HepG2 (cell line): Measurements from ENCODE around the gene MBOAT7. TPM values are rescaled to one million over a fixed set of nuclear protein-coding genes. Genes with fewer than 3 reads are reported as not detected.

Source experiments
- CC2D1A ChIP-seq: sonication (generic); formaldehyde crosslinking; IDR thresholded peaks from 2 replicates; pipeline ENCODE4 v1.8.1; 2023; ENCODE audit warnings: mild to moderate bottlenecking, missing genetic modification reagents
- CENPT ChIP-seq: sonication (generic); formaldehyde crosslinking; IDR thresholded peaks from 2 replicates; pipeline ENCODE4 v1.8.0; 2022; ENCODE audit warnings: low read depth, mild to moderate bottlenecking, moderate library complexity, missing genetic modification reagents
- MED13 ChIP-seq: sonication (generic); formaldehyde crosslinking; IDR thresholded peaks from 2 replicates; pipeline ENCODE4 v1.5.0; 2020; ENCODE audit warnings: missing genetic modification reagents
- MYC ChIP-seq: sonication (generic); formaldehyde crosslinking; IDR thresholded peaks from 2 replicates; pipeline ENCODE4 v1.9.0; 2021; ENCODE audit warnings: missing genetic modification reagents, borderline replicate concordance
- PHF8 ChIP-seq: sonication (generic); formaldehyde crosslinking; IDR thresholded peaks from 2 replicates; pipeline ENCODE4 v1.5.0; 2020; ENCODE audit warnings: missing genetic modification reagents
- RBAK ChIP-seq: sonication (generic); formaldehyde crosslinking; IDR thresholded peaks from 2 replicates; pipeline ENCODE4 v1.5.1; 2020; ENCODE audit warnings: mild to moderate bottlenecking, missing genetic modification reagents
- SATB2 ChIP-seq: sonication (generic); formaldehyde crosslinking; IDR thresholded peaks from 2 replicates; pipeline ENCODE4 v1.5.0; 2020; ENCODE audit warnings: missing genetic modification reagents
- TP53 ChIP-seq: sonication (generic); formaldehyde crosslinking; conservative IDR thresholded peaks from 2 replicates; pipeline ENCODE4 v1.4.0; 2020; ENCODE audit warnings: missing genetic modification reagents
- ZFP62 ChIP-seq: sonication (generic); formaldehyde crosslinking; IDR thresholded peaks from 2 replicates; pipeline ENCODE4 v1.4.0; 2020; ENCODE audit warnings: missing genetic modification reagents
- ZKSCAN1 ChIP-seq: fragments of 150-350 bp; IDR thresholded peaks from 2 replicates; pipeline ENCODE4 v1.6.1; 2014; ENCODE audit warnings: low read length
- ZNF10 ChIP-seq: sonication (generic); formaldehyde crosslinking; IDR thresholded peaks from 2 replicates; pipeline ENCODE4 v1.4.0; 2020; ENCODE audit warnings: mild to moderate bottlenecking, low read depth, missing genetic modification reagents, borderline replicate concordance
- ZNF317 ChIP-seq: sonication (generic); formaldehyde crosslinking; IDR thresholded peaks from 2 replicates; pipeline ENCODE4 v1.5.0; 2020; ENCODE audit warnings: mild to moderate bottlenecking, missing genetic modification reagents
- ZNF329 ChIP-seq: sonication (generic); formaldehyde crosslinking; IDR thresholded peaks from 2 replicates; pipeline ENCODE4 v1.9.0; 2021; ENCODE audit warnings: low read depth, mild to moderate bottlenecking, missing genetic modification reagents
- ZNF337 ChIP-seq: sonication (generic); formaldehyde crosslinking; IDR thresholded peaks from 2 replicates; pipeline ENCODE4 v1.5.1; 2020; ENCODE audit warnings: missing genetic modification reagents, low read depth, mild to moderate bottlenecking, borderline replicate concordance
- ZNF589 ChIP-seq: sonication (generic); formaldehyde crosslinking; conservative IDR thresholded peaks from 2 replicates; pipeline ENCODE4 v1.8.0; 2022; ENCODE audit warnings: mild to moderate bottlenecking, moderate library complexity, missing genetic modification reagents
- ZNF644 ChIP-seq: IDR thresholded peaks from 2 replicates; pipeline ENCODE4 v1.6.1; 2016; ENCODE audit warnings: low read depth
- polyA plus RNA-seq, 8 experiments: library from polyadenylated mRNA; depleted of rRNA in 3 of 8; stranded (reverse) in 7 of 8; unstranded in 1 of 8; fragments of >200 nt; fragmentation: Illumina TruSeq in 4 of 8; extraction: Trizol in 4 of 8; gene quantifications; 2 replicates each; pipeline versions ENCODE4 v1.2.1 to v1.2.3, GENCODE V29; 2011 to 2016; ENCODE audit warnings: low read depth in 4 of 8, missing spikeins in 1 of 8, mixed read lengths in 1 of 8; ENCODE audit not compliant: insufficient read depth in 1 of 8
- total RNA-seq, 5 experiments: library from RNA; depleted of rRNA; stranded (reverse); fragments of >200 nt; fragmentation: Illumina TruSeq; extraction: Trizol; gene quantifications; 2 replicates each; pipeline ENCODE4 v1.2.3, GENCODE V29; 2016; ENCODE audit warnings: low read depth in 1 of 5
- TF ChIP-seq, protein P1 (sequence below): sonication (generic); formaldehyde crosslinking; IDR thresholded peaks from 2 replicates; pipeline ENCODE4 v1.4.0; 2020; ENCODE audit warnings: missing genetic modification reagents
- TF ChIP-seq, protein P2 (sequence below): sonication (generic); formaldehyde crosslinking; conservative IDR thresholded peaks from 2 replicates; pipeline ENCODE4 v1.4.0; 2020; ENCODE audit warnings: missing genetic modification reagents
- TF ChIP-seq, protein P3 (sequence below): IDR thresholded peaks from 2 replicates; pipeline ENCODE4 v1.6.1; 2012; ENCODE audit warnings: inconsistent platforms
- TF ChIP-seq, protein P4 (sequence below): sonication (generic); formaldehyde crosslinking; IDR thresholded peaks from 2 replicates; pipeline ENCODE4 v1.5.0; 2020; ENCODE audit warnings: missing genetic modification reagents
- TF ChIP-seq, protein P5 (sequence below): sonication (generic); formaldehyde crosslinking; IDR thresholded peaks from 2 replicates; pipeline ENCODE4 v1.5.1; 2020; ENCODE audit warnings: mild to moderate bottlenecking, moderate library complexity, missing genetic modification reagents
- TF ChIP-seq, protein P6 (sequence below): sonication (generic); formaldehyde crosslinking; IDR thresholded peaks from 2 replicates; pipeline ENCODE4 v1.5.1; 2020; ENCODE audit warnings: mild to moderate bottlenecking, missing genetic modification reagents

The MBOAT7 gene
- total and polyA plus RNA-seq, 2 of the 13 experiments (the other 11 are each of a cell fraction or from before 2014, with no cell fraction given), result 22.2 to 25.5 TPM

DNA sequence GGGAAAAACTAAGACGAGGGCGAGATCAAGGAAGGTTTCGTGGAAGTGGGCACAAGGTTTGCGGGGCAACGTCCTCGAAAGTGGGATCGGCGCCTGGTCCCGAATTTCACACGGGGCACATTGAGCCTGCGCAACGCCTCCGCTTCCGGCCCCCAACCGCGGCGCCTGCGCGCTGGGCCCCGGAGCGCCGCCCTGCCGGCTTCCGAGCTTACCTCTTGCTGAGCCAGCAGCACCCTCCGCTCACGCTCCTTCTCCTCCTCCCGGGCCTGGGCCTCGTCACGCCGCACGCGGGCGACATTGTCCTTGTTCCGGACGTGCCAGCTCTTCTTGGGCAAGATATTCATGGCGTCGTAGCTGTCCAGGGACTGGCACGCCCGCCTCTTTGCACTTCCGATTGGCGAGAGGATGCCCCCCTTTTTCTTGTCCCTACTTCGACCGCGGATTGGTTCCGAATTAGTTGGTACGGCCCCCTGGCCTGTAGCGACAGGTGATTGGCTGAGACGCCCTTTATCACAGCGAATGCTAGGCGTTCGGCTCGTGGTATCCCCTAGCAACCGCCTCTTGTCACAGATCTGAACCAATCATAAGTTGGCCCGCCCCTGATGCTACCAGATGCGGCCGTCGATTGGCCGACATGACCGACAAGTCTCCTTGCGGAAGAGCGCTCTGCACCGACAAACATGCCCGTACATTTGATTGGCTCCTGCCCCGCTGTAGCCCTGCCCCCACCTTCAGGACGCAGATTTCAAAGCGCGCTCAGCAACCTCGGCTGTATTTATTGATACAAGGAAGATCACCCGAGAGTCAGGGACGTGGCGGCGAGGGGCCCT lies 29.8 kb downstream of the MBOAT7 start, which contains the start of gene LENG1 (continued):
- TF ChIP-seq, protein P1, sequence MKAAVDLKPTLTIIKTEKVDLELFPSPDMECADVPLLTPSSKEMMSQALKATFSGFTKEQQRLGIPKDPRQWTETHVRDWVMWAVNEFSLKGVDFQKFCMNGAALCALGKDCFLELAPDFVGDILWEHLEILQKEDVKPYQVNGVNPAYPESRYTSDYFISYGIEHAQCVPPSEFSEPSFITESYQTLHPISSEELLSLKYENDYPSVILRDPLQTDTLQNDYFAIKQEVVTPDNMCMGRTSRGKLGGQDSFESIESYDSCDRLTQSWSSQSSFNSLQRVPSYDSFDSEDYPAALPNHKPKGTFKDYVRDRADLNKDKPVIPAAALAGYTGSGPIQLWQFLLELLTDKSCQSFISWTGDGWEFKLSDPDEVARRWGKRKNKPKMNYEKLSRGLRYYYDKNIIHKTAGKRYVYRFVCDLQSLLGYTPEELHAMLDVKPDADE, result no peak
- TF ChIP-seq ZNF589 (CRISPR knock-in tag) (no peak), CENPT (CRISPR knock-in tag) (no peak), CC2D1A (CRISPR knock-in tag) (no peak), ZNF337 (no peak), SATB2 (CRISPR knock-in tag) (no peak), MED13 (CRISPR knock-in tag) (no peak), ZFP62 (CRISPR knock-in tag) (no peak), PHF8 (CRISPR knock-in tag) (peak; percentile 84), ZNF644 (CRISPR knock-in tag) (no peak), ZKSCAN1 (no peak), ZNF317 (peak; percentile 23; the same call in 1 of the 2 replicates), ZNF329 (no peak), TP53 (CRISPR knock-in tag) (no peak), ZNF10 (CRISPR knock-in tag) (no peak), MYC (CRISPR knock-in tag) (peak; percentile 71; the same call in 1 of the 2 replicates), RBAK (no peak)
- TF ChIP-seq, protein P2, sequence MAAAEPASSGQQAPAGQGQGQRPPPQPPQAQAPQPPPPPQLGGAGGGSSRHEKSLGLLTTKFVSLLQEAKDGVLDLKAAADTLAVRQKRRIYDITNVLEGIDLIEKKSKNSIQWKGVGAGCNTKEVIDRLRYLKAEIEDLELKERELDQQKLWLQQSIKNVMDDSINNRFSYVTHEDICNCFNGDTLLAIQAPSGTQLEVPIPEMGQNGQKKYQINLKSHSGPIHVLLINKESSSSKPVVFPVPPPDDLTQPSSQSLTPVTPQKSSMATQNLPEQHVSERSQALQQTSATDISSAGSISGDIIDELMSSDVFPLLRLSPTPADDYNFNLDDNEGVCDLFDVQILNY, result peak; percentile 89; the same call in 1 of the 2 replicates
- TF ChIP-seq, protein P3, sequence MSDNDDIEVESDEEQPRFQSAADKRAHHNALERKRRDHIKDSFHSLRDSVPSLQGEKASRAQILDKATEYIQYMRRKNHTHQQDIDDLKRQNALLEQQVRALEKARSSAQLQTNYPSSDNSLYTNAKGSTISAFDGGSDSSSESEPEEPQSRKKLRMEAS, result peak; percentile 81
- TF ChIP-seq, protein P4, sequence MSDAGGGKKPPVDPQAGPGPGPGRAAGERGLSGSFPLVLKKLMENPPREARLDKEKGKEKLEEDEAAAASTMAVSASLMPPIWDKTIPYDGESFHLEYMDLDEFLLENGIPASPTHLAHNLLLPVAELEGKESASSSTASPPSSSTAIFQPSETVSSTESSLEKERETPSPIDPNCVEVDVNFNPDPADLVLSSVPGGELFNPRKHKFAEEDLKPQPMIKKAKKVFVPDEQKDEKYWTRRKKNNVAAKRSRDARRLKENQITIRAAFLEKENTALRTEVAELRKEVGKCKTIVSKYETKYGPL (CRISPR knock-in tag), result no peak
- TF ChIP-seq, protein P5, sequence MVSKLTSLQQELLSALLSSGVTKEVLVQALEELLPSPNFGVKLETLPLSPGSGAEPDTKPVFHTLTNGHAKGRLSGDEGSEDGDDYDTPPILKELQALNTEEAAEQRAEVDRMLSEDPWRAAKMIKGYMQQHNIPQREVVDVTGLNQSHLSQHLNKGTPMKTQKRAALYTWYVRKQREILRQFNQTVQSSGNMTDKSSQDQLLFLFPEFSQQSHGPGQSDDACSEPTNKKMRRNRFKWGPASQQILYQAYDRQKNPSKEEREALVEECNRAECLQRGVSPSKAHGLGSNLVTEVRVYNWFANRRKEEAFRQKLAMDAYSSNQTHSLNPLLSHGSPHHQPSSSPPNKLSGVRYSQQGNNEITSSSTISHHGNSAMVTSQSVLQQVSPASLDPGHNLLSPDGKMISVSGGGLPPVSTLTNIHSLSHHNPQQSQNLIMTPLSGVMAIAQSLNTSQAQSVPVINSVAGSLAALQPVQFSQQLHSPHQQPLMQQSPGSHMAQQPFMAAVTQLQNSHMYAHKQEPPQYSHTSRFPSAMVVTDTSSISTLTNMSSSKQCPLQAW (CRISPR knock-in tag), result peak; percentile 42; the same call in 1 of the 2 replicates
- TF ChIP-seq, protein P6, sequence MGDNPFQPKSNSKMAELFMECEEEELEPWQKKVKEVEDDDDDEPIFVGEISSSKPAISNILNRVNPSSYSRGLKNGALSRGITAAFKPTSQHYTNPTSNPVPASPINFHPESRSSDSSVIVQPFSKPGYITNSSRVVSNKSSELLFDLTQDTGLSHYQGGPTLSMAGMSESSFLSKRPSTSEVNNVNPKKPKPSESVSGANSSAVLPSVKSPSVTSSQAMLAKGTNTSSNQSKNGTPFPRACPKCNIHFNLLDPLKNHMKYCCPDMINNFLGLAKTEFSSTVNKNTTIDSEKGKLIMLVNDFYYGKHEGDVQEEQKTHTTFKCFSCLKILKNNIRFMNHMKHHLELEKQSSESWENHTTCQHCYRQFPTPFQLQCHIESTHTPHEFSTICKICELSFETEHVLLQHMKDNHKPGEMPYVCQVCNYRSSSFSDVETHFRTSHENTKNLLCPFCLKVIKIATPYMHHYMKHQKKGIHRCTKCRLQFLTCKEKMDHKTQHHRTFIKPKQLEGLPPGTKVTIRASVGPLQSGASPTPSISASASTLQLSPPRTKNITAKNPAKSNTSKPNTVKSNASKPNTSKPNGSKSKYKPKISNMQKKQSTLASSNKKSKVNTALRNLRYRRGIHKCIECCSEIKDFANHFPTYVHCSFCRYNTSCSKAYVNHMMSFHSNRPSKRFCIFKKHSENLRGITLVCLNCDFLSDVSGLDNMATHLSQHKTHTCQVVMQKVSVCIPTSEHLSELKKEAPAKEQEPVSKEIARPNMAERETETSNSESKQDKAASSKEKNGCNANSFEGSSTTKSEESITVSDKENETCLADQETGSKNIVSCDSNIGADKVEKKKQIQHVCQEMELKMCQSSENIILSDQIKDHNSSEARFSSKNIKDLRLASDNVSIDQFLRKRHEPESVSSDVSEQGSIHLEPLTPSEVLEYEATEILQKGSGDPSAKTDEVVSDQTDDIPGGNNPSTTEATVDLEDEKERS, result no peak
